Mesenteric fat pad (tissue), 1 donor: Measurements from ENCODE around the gene CCDC69. TPM values are rescaled to one million over a fixed set of nuclear protein-coding genes. Genes with fewer than 3 reads are reported as not detected.
"Not testable (repeated sequence)": the region's sequence is repeated elsewhere in the genome, so short reads cannot be mapped to it uniquely, and the experiment has no call there.

ENCODE experiments used
- DNase-seq: peaks from one replicate; pipeline ENCODE4 v3.0.0-alpha.2; 2020; ENCODE audit warnings: low spot score
- total RNA-seq: library from RNA; stranded (reverse); fragmentation: NEBNext Ultra II Directional; extraction: Animal tissue kit (Norgen Biotek cat#: 25700); gene quantifications from one replicate; pipeline ENCODE4 v1.2.1, GENCODE V29; 2021
- donor health status: DM: yes; HTN: yes; CAD: no.

CCDC69 gene
- total RNA-seq, 1 donor from 2014 or later: 184 TPM

DNA sequence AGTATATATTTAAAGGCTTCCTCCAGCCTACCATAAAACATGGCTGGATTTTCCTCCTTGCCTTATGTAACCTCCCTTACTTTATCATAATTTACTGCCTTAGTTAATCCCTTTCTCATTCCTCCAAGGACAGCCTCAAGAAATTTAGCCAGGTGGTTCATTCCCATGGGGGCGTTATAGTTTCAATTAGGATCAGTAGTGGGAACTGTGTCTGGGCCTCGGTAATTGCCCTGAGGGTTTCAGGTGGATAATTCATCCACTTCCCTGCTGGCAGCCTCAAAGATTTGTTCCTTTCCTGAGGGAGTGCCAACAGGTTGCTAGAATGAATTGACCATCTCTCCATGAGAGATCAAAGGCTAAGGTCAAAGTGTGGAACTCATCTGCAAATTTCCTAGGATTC is 24.8 kb upstream of the CCDC69 start:
- no peak for DNase-seq

DNA sequence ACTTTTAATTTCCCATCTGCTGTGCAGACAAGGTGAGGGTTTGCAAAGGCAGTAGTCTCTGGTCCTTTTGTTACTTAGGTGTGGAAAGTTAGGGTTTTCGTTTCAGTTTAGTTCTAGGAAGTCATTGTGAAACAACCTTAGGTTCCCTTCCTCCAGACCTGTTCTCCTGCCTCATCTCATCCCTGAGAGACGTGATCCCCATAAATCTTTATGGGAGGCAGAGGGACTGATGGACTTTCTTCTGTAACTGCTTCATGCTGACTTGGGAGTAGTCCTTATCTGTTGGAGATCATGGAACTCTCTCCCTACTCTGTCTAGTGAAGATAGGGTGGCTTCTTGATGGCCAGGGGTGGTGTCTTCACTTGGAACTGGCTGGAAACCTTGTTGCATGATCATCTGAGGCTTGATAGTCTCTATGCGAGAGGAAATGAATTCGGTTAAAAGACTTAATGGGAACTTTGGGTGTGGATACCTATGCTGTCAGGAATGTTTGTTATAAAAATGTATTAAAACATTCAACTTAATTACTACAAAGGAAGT is 21.9 kb upstream of the CCDC69 start:
- DNase-seq: no peak

DNA sequence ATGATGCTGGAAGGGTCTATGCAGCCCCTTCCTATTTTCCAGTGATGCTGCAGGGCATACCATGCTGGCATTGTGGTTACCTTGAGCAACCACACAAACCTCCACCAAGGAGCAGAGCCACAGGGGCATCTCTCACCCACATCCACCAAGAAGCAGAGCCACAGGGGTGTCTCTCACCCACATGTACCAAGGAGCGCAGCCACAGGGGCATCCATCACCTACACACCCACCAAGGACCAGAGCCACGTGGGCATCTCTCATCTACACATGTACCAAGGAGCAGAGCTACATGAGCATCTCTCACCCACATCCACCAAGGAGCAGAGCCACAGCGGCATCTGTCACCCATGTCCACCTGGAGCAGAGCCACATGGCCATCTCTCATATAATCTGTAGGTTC is 20.3 kb upstream of the CCDC69 start:
- no peak for DNase-seq

DNA sequence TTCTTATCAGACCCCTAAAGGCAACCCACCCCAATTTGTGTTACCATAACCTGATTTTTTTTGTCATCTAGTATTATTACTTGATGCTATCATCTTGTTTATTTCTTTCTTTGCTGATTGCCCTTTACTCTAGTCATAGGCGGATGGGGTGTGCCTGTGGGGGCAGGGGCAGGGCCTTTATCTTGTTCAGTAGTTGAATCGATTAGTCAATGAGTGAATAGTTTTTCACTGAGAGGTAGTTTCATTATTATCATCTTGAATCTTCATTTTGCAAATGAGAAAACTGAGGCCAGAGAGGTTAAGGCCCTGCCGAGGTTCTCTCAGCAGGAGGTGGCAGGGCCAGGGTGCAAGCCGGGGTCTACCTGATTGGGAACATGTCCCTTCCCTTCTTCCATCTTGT is 19.7 kb upstream of the CCDC69 start:
- no peak for DNase-seq

DNA sequence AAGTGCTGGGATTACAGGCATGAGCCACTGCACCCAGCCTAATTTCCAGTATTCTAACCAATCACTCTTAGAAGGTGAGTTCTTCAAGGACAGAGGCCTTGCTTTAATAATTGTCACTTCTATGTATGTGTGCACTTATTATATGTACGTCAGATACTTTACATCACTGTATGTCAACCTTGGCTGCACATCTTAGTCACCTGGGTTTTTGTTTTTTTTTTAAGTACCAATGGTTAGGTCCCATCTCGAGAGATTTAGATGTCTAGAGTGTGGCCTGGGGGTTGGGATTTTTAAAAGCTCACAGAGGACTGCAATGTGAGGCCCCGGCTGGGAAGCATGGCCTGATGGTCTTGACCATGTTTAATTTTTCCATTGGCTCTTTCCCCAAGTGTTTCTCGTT is 19.2 kb upstream of the CCDC69 start:
- no peak for DNase-seq

DNA sequence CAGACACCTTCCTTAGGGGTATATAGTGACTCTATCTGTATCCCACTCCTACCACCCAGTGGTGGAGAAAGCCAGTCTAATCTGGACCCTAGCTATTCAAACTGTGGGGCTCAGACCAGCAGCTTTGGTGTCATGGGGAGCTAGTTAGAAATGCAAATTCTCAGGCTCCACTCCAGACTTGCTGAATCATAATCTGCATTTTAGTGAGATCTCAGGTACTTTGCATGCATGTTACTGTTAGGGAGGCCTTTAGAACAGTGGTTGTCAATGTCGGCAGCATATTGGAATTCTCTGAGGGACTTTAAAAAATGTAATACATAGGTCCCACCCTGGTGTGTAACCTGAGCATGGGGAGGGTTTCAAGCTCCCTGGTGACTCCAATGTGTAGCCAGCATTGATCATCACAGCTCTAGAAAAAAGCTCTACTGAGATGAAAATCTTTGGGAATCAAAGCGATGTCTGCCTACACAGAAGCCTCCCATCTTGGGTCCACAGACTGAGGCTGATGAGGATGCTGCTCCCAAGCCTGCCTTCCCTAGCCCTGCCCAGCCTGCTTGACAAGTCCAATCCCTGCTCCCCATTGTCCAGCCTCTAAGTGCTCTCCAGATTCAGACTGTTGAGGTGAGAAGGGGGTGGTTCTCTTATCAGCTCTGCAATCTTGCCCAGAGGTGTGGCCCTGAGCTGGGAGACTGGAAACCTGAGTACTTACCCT is 17.2 kb upstream of the CCDC69 start:
- no peak for DNase-seq

DNA sequence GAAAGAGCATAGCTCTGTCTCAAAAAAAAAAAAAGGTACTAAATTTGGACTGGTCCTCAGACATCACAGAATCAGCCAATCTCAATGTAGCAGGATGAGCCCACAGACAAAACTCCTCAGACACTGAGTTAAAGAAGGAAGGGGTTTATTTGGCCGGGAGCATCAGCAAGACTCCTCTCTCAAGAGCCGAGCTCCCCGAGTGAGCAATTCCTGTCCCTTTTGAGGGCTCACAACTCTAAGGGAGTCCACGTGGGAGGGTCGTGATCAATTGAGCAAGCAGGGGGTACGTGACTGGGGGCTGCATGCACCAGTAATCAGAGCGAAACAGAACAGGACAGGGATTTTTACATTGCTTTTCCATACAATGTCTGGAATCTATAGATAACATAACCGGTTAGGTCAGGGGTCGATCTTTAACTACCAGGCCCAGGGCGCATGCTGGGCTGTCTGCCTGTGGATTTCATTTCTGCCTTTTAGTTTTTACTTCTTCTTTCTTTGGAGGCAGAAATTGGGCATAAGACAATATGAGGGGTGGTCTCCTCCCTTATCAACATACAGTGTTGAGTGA is 16.5 kb upstream of the CCDC69 start:
- DNase-seq: not testable (repeated sequence)

DNA sequence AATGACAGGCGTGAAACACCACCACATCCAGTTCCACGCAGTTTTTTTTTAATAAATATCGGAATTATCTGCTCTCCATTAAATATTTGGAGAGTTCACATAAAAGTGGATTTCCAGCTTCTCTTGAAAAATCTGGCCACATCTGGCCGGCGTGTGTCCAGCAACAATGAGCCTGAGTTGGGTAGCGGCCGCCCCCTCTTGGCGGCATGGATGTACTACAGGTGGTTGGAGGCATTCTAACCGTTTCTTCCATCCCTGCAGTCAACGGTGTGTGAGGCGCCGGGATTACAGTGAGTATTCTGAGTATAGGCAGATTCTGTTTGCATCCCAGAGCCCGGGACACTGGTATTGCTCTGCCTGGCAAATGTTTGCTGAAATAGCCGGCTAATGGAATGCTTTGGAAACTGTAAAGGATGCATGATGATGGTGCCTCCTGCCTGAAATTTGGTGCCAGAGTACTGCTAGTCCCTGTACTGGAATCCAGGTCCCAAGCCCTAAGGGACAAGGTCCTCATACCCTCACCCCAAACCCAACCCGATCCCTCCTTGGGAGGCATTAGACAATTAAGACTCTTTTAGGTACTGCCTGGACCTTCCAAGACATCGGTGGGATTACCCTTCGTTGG is 15.5 kb upstream of the CCDC69 start:
- DNase-seq: no peak

DNA sequence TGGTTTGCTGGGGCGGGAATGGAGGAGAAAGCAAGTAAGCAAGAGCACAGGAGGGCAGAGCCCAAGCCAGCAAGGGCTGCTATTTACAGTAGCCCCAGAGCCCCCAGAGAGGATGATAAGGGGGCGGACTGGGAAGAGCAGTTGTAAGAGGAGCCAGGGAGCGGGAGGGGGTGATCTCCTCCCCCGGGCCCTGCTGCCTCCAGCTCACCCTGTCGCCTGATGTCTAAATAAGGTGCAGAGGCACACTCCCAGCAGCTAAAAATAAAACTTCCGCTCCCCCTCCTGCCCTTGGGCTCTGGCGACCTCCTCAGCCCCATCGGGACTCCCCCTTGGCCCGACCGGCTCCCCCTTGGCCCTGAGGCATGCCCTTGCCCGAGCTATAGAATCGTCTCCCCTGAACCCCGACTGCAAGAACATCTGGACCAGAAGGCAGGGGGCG is 14.4 kb upstream of the CCDC69 start:
- no peak for DNase-seq

DNA sequence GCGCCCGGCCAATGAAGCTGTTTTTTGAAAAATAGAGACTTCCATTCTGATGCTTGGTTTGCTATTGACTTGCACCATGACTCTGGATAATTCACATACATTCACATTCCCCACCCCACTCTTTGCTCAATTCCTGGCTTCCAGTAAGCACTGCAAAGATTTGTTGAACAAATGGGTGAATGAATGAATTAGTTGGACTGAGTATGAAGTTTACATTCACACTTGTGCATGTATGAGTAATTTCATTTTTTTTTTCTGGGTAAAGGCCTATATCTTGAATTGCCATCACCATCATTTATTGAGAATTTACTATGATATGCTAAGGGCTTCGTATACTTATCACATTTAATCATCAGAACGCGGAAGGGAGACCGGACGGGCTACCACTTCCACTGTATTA is 13.8 kb upstream of the CCDC69 start:
- no peak for DNase-seq

DNA sequence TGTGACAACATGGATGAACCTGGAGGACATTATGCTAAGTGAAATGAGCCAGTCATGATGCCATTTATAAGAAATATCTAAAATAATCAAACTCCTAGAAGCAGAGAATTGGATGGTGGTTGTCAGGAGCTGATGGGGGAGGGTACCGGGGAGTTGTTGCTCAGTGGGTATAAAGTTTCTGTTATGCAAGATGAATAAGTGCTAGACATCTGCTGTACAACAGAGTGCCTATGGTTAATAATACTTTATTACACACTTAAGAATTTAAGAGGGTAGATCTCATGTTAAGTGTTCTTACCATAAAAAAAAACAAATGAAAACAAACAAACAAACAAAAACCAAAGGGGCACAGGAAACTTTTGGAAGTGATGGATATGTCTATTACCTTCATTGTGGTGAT is 13.0 kb upstream of the CCDC69 start:
- DNase-seq: no peak

DNA sequence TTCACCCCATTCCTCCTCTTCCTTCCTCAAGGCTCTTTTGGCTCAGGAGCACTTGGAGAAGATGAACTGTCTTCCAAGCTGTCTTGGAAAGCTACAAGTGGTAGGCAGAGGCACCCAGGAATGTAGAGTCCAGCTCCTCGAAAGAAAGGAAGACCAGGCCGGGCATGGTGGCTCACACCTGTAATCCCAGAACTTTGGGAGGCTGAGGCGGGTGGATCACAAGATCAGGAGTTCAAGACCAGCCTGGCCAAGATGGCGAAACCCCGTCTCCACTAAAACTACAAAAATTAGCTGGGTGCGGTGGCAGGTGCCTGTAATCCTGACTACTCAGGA is 11.3 kb upstream of the CCDC69 start:
- DNase-seq: not testable (repeated sequence)

DNA sequence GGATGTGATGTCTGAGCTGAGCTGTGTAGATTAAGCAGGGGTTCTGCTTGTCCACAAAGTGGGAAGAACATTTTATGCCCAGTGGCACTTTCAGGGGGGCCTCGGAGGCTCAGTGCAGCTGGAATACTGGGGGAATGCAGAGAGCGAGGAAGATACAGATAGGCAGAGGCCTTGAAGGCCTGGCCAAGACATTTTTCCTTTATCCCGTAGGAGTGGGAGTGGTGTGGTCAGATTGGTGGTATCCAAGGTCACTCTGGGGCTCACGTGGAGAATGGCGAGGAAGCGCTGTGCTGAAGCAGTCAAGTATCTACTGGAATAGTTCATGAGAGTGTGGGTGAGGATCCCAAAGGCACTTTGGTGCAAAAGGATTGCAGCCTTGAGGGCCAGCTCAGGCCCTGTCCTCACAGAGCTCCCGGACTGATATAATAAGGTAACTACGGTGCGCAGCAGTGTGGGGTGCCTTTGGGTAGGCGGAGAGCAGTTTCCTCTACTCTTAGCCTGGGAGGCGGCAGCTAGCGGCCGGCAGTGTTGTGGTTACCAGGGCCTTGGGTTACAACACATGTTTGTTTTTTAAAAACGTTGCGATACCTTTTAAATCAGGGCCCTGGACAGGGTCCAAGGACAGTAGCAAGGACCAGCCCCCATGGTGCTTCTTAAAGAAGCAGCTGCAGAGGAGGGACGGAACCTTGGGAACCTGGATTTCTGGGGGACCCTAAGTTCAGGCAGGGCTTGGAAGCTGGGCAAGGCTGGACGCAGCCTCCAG is 10.8 kb upstream of the CCDC69 start:
- no peak for DNase-seq

DNA sequence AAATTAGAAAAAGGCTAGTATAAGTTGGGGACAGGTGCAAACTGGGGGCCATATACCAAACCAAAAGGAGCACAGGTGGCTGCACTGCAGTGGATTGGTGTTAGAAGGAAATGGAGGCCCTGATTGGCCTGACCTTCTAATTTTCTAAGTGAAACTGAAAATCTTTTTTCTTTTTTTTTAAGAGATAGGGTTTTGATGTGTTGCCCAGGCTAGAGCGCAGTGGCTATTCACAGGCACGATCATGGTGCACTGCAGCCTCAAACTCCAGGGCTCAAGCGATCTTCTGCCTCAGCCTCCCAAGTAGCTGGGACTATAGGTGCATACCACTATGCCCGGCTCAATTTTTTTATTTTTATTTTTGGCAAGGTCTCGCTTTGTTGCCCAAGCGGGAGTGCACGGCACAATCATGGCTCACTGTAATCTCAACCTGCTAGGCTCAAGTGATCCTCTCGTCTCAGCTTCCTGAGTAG is 9.8 kb upstream of the CCDC69 start:
- DNase-seq: no peak

DNA sequence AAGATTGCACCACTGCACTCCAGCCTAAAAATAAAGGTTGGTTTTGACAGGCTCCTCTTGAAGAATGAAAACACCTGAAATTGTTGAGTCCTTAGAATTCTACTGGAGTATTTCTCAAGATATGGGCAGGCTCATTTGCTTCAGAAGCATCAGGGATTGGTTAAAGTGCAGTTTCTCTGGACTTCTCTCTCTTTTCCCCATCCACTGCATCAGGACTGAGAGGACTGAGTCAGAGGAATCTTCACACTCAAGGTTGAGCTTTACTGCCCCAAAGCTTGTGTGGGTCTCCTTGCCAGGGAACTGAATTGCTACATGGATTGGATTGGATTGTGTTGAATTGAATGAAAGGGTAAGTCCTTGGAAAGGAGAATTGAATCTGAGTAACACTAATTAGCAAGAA is 7.5 kb upstream of the CCDC69 start:
- DNase-seq: no peak

DNA sequence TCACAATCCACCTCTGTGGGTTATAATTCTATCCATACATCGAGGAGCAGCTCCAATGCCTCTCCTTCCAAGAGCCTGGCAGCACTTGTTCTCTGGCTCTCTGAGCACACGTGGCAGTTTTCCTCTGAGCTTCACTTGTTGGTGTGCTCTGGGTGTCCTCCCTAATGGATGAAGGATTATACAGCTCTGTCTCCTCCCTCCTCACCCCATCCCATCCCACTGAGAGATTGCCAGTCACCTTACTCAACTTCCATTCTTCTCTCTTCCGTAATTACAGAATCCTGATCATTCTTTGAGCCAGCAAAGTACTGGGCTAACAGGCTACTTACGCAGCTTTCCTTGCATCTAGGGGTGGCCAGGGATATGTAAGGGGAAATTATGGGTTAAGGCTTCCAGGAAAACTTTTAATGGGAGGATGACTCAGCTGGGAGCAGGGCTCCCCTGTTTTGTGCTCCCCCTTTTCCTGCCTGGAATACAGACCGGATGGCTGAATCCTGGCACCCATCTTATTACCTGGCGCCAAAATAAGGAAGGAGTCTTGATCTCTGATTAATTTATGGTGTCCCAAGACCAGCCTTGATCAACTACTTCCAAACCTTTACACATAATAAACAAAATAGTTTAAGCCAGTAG is 6.3 kb upstream of the CCDC69 start:
- DNase-seq: no peak

DNA sequence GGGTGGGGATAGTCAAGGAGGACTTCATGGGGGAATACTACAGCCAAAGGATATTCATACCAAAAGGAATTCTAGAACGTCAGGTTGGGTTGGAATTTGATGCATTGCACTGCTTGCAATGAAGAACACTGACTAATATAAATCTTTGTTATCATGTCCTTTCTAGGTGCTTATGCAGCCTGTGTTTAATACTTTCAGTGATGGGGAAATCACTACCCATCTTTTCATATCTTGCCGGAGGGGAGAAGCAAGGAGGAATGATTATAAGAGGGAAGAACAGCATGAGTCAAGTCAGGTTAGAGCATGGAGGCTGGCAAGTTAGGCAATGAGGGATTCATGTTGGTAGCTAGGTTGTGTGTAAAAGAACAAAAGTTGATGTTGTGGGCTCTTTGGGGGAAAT is 5.1 kb upstream of the CCDC69 start:
- no peak for DNase-seq

DNA sequence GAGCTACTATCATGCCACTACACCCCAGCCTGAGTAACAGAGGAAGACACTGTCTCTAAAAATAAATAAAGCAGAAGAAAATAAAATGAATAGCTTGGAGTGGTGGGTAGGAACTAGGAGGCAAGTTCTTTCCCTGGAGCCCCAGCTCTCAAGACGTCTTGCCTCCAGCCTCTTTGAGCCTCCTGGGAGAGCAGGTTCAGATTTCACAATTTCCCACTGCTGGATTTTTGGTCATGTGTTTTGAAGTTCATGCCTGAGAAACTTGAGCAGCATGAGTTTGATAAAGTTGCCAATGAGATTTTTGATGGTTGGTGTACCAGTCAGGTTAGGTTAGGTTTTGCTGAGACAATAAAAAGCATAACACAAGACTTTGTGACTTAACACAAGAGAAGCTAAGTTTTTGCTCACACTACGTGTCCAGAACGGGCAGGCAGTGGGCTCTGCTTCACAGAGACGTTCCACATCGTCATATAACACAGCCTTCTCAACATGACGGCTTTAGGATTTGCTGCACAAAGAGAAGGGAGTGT is 4.1 kb upstream of the CCDC69 start:
- DNase-seq: no peak

DNA sequence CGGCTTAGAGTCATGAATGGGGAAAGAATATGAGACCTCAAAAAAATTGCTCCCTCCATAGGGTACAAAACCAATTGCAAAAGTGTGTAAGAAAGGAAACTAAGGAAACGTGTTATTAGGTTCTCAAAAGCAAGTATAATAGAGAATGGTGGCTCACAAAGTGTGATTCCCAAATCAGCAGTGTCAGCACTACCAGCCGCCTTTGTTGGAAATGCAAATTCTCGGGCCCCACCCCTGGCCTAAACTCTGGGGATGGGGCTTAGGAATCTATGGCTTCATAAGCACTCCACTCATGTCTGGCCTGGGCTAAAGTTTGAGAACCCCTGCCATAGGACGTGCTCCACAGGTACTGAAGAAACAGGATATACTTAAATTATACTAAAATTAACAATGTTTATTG is 1.6 kb upstream of the CCDC69 start:
- DNase-seq: no peak

DNA sequence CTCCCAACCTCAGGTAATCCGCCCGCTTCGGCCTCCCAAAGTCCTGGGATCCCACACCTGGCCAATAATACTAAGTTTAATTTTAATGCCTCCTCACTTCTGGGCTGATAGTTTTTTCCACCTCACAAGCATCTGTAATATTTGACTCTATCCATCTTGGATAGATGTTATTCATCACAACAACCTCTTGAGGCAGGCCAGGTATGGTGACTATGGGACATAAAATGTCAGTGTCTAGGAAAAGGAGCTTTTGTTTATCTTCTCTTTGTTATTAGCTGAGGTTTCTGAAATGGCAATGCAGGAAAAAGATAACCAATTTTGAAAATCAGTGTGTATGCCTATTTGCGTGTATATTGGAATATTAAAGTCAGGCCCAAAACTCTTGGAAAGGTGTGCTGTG is 1.2 kb upstream of the CCDC69 start:
- DNase-seq: no peak

DNA sequence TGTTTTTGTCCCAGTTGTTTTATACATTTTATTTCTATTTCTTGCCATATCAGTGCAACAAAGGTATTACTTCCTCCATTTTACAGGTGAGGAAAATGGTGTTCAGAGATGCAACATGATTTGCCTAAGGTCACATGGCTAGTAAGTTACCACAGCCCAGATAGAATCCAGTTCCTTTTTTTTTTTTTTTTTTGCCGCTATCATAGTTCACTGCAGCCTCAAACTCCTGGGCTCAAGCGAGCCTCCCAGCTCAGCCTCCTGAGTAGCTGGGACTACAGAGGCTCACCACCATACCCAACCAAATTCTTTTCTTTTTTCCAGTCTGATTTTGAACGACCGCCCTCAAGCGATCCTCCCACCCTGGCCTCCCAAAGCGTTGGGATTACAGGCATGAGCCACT is 480 bp upstream of the CCDC69 start:
- no peak for DNase-seq
